ENCODE results near the gene DBR1.

- TF ChIP-seq POLR2AphosphoS2 (IDR thresholded peaks at IDR 0.05; ENCODE audit: low read length) (no peak), HDAC6 (IDR thresholded peaks at IDR 0.05; ENCODE audit: low read depth, low read length) (no peak), CTCF (IDR thresholded peaks at IDR 0.05 in 2 of 3, conservative IDR thresholded peaks at IDR 0.05 in 1 of 3; ENCODE audit: insufficient read depth in 2 of 3, low read depth in 1 of 3, low read length in 3 of 3) (no peak), NFYB (IDR thresholded peaks at IDR 0.05; ENCODE audit: extremely low read depth, insufficient read length) (no peak), TCF7L2 (IDR thresholded peaks at IDR 0.05; ENCODE audit: low read depth, low read length) (no peak), ZC3H11A (IDR thresholded peaks at IDR 0.05; ENCODE audit: low read depth, low read length) (no peak), MXI1 (IDR thresholded peaks at IDR 0.05; ENCODE audit: low read depth, low read length) (no peak), ZKSCAN1 (IDR thresholded peaks at IDR 0.05; ENCODE audit: low read depth, low read length) (no peak), POLR2AphosphoS5 (IDR thresholded peaks at IDR 0.05; ENCODE audit: control insufficient read depth, insufficient read depth, low read depth, low read length) (no peak)
Measured at GRCh38 chr3:138222942-138223287, 48.2 kb upstream of the DBR1 start.

Data from K562 (cell line).